HG02759 (cell line): ENCODE data around the gene NOTCH1.

Experiments
- ATAC-seq: cut with Tn5 transposase; IDR thresholded peaks from one replicate; pipeline ENCODE4 v1.9.1; 2021; ENCODE audit warnings: mild to moderate bottlenecking, moderate library complexity; ENCODE audit not compliant: unreplicated experiment

Gene NOTCH1

GRCh38 chr9:136536051-136536720 lies 9.7 kb downstream of the NOTCH1 start:
- ATAC-seq, result no peak

DNA sequence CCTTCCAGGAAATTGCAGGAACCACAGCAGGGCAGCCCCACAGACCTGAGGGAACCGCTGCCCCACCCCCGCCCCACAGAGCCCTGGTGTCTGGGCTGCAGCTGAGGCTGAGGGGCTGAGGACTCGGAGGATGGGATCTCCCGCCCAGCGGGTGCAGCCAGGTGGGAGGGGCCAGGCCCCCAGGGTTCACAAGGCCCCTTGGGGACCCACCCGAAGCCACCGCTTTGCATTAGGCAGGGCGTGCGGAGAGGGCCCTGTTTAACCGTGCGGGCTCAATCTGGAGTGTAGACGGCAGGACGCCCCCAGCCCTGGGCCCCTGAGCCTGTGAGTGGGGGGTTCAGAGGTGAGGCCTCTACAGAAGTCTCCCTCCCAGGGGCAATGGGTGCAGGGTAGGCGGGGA lies 10.8 kb downstream of the NOTCH1 start:
- ATAC-seq, result no peak

GRCh38 chr9:136534366-136534765 lies 11.5 kb downstream of the NOTCH1 start:
- ATAC-seq, result no peak

DNA sequence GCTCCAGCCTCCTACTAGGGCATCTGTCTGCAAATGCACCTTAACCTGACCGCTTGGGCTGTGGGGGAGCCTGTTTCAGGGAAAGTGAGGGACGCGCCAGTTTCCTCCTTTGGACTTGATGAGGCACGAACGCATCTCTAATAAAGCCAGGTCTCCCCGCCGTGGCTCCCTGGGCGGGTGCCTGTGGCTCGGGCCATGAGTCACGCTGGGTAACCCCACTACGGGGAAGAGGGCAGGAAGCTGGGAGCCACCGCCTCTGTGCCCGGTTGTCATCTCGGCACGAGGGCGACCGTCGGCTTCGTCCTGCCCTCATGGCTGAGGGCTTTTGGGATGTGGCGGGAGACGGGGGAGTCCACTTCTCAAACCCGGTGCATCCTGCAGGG lies 12.1 kb downstream of the NOTCH1 start:
- ATAC-seq, result no peak

GRCh38 chr9:136532799-136533774 lies 12.8 kb downstream of the NOTCH1 start:
- no peak for ATAC-seq

GRCh38 chr9:136531904-136532798 lies 13.7 kb downstream of the NOTCH1 start:
- ATAC-seq, result no peak

- no peak for ATAC-seq
Measured at GRCh38 chr9:136531186-136531903, 14.5 kb downstream of the NOTCH1 start.

DNA sequence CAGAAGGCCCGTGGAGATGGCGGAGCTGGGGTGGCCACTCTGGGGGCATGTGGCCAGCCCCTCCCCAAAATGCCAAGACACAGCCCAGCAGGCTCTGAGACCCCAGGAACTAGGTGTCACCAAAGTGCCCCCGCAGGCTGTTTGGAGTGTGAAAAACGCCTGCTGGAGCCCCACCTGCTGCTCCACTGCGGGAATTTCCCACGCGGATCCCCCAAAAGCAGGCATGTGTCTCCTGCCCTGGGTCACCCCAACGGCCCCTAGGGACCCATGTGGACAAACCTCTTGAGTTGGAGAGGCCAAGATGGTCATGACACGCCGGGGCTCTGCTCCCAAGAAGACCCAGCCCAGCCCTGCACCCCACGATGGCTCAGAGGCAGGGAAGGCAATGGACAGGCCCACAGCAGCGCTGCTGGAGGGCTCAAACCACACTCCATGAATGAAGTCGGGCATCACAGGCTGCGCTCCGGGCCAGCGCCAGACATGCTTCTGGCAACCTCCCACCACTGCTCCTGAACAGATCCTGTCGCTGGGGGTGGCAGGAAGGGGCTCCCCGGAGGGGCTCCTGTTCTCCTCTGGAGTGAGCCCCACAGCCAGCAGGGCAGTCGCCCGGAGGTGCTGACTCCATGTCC lies 15.3 kb downstream of the NOTCH1 start:
- ATAC-seq, result no peak

DNA sequence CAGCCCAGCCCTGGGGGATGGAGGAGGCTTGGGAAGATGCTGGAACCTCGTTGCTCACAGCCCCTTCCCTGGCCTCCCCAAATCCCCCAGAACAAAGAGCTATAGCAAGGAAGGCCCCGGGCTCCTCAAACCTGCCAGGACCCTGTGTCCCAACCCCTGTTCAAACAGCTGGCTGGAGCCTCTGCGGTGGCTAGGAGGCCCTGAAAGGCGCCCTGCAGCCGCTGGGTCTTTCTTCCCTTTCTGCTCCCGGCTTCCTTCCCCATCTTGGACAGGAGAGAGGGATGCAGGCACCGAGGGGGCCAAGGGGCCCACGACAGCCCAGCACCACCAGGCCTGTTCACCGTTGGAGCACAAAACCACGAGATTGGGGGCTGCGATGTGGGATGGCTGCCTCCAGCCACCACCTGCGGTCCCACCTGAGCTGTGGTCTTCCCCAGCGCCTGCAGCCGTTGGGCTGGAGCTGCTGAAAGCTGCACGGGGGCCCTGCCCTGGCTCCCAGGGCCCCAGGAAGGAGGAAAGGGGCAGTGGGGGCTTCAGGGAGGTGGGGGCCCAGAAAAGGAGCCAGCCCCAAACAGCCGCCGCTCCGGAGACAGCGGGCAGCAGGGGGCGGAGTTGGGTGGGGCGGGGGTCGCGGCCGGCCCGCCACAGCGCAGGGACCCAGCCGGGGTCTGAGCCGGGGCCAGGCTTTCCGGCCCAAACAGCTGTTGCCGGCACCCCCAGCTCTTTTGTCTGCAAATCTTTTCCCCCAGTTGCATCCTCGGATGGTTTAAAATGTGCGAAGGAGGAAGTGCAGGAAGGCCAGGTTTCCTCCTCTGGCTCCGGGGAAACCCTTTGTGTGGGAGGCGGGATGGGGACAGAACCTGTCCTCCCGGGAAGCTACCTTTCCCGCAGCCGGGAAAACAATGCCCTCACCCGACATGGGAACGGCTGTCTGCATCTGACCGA lies 16.1 kb downstream of the NOTCH1 start:
- ATAC-seq, result no peak

DNA sequence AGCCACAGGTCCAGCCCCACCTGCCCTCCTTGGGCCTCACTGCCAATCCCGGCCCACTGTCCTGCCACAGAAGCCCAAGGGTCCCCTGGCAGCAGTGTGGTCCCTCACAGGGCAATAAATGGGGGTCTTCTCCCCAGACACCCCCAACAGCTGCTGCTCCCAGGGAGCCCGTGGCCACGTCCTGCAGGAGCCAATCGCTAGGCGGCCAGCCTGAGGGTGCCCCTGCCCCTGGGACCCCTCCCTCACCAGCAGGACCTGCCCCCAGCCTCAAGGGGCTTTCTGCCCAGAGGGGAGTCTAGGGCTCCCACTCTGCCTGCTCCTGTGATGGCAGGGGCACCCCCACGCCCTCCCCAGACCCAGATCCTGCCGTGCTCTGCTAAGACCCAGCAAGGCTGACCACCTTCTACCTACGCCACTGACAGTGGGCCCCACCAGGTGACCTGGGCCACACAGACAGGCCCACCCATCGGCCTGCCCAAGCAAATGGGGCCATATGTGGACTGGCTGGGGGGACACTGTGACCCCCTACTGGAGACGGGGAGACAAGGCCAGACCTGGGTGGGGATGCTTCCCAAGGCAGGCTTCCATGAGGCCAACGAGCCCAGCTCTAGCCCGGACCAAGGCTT lies 17.0 kb downstream of the NOTCH1 start:
- no peak for ATAC-seq

GRCh38 chr9:136527721-136528710 lies 17.8 kb downstream of the NOTCH1 start:
- ATAC-seq, result no peak

GRCh38 chr9:136527131-136527530 lies 18.7 kb downstream of the NOTCH1 start:
- no peak for ATAC-seq

DNA sequence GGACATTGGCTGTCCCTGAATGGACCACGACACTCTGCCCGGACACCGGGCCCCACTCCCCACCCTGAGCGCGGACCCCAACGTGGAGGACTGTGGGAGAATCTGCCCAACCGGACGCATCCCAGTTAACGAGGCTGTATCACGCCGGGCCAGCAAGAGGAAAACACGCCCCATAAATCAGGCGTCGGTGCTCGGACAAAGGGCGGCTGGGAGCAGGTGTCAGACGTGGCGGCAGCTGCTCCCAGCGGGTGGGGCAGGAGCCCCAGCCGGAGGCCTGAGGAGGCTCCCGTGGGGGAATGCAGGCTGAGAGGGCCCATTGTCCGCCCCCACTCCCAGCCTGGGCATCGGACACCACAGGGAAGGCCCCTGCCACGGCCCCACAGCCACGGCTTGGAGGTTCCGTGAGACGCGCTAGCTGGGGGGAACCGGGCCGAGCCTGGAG lies 19.2 kb downstream of the NOTCH1 start:
- ATAC-seq, result no peak

GRCh38 chr9:136525841-136526499 lies 19.9 kb downstream of the NOTCH1 start:
- ATAC-seq, result no peak

GRCh38 chr9:136525207-136525606 lies 20.6 kb downstream of the NOTCH1 start:
- no peak for ATAC-seq

GRCh38 chr9:136522314-136523237 lies 23.3 kb downstream of the NOTCH1 start:
- ATAC-seq, result no peak
